ENCODE measurements around the gene PCCA.
A peak's percentile ranks its signal among the peaks of the same experiment; 100 is the strongest.

Gene PCCA

DNA sequence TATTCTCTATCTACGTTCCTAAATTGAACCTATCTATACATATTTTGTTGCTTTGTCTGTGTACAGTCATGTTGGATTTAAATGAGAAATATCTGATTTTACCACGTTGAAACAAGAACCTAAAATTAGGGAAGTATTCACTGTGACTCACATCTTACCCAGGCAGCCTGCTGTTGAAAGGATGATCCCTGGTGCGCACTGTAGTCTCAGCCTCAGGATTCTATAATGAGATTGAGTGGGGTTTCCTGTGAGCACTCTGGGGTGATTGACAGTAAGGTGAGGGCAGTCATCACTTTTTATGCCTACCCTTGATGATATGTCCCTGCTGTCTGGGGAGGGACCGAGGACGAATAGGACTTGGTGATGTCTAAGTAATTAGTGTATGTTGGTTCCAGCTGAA, 35.4 kb downstream of the PCCA start:
- Histone ChIP-seq H3K36me3 (ENCODE audit: control insufficient read depth, insufficient read depth, low read length) (peaks cover 12% of the 10 kb centered on the region), H3K27ac (ENCODE audit: low read depth, low read length) (no peak overlapping the region)

DNA sequence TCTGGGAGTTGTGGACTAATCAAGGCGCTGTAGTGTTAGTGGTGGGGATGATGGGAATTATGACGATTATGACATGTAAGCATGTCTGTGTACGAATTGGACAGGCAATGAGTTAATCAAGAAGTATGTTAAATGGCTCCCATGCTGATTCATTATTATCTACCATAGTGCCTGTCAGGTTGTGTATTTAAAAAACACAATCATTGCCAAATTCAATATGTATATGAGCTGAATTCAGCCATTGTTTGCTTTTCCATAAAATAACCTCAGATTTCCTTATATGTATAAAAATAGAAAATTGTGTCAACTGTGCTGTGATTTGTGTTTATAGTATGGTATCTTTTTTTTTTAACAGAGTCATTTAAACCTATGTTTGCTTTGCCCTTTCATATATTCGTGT, 37.1 kb downstream of the PCCA start:
- Histone ChIP-seq H3K27me3 (ENCODE audit: control insufficient read depth, insufficient read depth, low read length) (no peaks in the 10 kb centered on the region), H3K36me3 (ENCODE audit: control insufficient read depth, insufficient read depth, low read length) (peaks cover 7% of the 10 kb centered on the region)

More for the DNA sequence above, 35.4 kb downstream of the PCCA start:
- H3K4me3 ChIP-seq (ENCODE audit: low read depth, low read length) = no peak overlapping the region
- peaks cover 8% of the 10 kb centered on the region for H3K4me1 ChIP-seq (ENCODE audit: control insufficient read depth, insufficient read depth, low read length)
- no peaks in the 10 kb centered on the region for H3K27me3 ChIP-seq (ENCODE audit: control insufficient read depth, insufficient read depth, low read length)
- 0 out of 2 replicates have a peak, but pooled peaks cover 4% of the 10 kb centered on the region for H3K9me3 ChIP-seq (ENCODE audit: control insufficient read depth, insufficient read depth, low read length)
- H3K9ac ChIP-seq (ENCODE audit: low read depth, low read length) = no peak overlapping the region

DNA sequence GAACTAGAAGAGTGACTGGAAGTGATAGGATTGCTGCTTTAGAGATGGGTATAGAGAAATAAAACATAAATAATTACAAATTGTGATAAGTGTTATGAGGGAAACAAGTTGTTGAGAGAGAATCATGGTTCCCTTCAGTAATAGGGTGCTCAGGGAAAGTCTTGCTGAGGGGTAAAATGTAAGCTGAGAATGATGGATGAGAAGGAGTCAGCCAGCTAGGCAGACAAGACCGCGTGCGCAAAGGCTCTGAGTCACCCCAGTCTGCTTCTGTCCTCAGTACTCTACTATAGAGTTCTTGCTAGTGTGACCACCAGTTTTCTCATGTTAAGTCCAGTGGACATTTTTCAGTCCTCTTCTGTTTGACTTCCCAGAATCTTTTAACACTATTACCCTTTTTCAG, 39.5 kb downstream of the PCCA start:
- H3K4me3 ChIP-seq (ENCODE audit: low read depth, low read length) = no peak overlapping the region
- no peak overlapping the region for H3K9ac ChIP-seq (ENCODE audit: low read depth, low read length)

More for the DNA sequence above, 37.1 kb downstream of the PCCA start:
- Histone ChIP-seq H3K27ac (ENCODE audit: low read depth, low read length) (no peak overlapping the region), H3K4me1 (ENCODE audit: control insufficient read depth, insufficient read depth, low read length) (peaks cover 20% of the 10 kb centered on the region), H3K4me3 (ENCODE audit: low read depth, low read length) (no peak overlapping the region), H3K9me3 (ENCODE audit: control insufficient read depth, insufficient read depth, low read length) (0 out of 2 replicates have a peak, but pooled peaks cover 4% of the 10 kb centered on the region), H3K9ac (ENCODE audit: low read depth, low read length) (no peak overlapping the region)

DNA sequence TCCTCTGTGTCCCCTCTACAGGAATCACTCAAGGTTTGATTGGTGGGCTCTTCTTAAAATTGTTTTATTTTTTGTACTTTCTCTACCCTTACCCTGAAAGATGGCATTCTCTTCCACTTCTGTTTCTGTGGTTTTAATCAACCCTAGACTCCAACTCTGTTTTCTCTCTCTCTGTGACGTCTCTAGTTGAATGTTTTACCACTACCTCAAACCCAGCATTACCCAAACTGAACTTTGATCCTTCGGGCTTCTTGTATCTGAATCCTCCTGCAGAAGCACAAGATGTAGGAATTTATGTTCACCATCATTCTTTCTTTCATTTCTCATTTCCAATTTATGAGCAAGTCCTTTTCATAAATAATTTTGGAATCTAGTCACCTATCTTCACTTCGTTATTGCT, 39.9 kb downstream of the PCCA start:
- no peak overlapping the region for H3K9ac ChIP-seq (ENCODE audit: low read depth, low read length)
- no peaks in the 10 kb centered on the region for H3K36me3 ChIP-seq (ENCODE audit: control insufficient read depth, insufficient read depth, low read length)
- no peaks in the 10 kb centered on the region for H3K9me3 ChIP-seq (ENCODE audit: control insufficient read depth, insufficient read depth, low read length)
- H3K27me3 ChIP-seq (ENCODE audit: control insufficient read depth, insufficient read depth, low read length) = no peaks in the 10 kb centered on the region
- no peak overlapping the region for H3K27ac ChIP-seq (ENCODE audit: low read depth, low read length)
- peaks cover 26% of the 10 kb centered on the region for H3K4me1 ChIP-seq (ENCODE audit: control insufficient read depth, insufficient read depth, low read length)
- H3K4me3 ChIP-seq (ENCODE audit: low read depth, low read length) = no peak overlapping the region

More for the DNA sequence above, 39.5 kb downstream of the PCCA start:
- H3K4me1 ChIP-seq (ENCODE audit: control insufficient read depth, insufficient read depth, low read length) = peaks cover 26% of the 10 kb centered on the region
- H3K27me3 ChIP-seq (ENCODE audit: control insufficient read depth, insufficient read depth, low read length) = no peaks in the 10 kb centered on the region
- no peaks in the 10 kb centered on the region for H3K9me3 ChIP-seq (ENCODE audit: control insufficient read depth, insufficient read depth, low read length)
- H3K27ac ChIP-seq (ENCODE audit: low read depth, low read length) = no peak overlapping the region
- H3K36me3 ChIP-seq (ENCODE audit: control insufficient read depth, insufficient read depth, low read length) = no peaks in the 10 kb centered on the region

DNA sequence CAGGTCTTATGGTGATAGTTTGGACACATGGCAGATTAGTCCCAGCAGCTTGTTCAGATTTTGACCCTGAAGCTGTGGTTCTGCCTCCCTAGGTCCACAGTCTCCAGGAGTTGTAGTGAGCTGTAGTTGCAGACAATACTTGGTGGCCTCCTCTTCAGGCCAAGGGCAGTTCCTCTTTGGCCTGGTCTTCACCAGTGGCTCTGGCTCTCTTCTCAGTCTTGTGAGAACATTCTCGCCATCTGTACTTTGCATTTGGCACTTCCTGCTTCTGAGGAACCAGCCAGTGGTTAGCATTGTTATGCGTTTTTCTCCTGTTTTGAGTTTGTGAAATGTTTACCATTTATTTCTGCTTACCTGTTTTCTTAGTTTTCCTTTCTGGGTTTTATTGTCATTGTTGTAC, 40.7 kb downstream of the PCCA start:
- no peaks in the 10 kb centered on the region for H3K9me3 ChIP-seq (ENCODE audit: control insufficient read depth, insufficient read depth, low read length)
- H3K9ac ChIP-seq (ENCODE audit: low read depth, low read length) = no peak overlapping the region
- H3K27ac ChIP-seq (ENCODE audit: low read depth, low read length) = peak overlapping the region; percentile 74
- peaks cover 26% of the 10 kb centered on the region for H3K4me1 ChIP-seq (ENCODE audit: control insufficient read depth, insufficient read depth, low read length)
- no peaks in the 10 kb centered on the region for H3K27me3 ChIP-seq (ENCODE audit: control insufficient read depth, insufficient read depth, low read length)
- no peak overlapping the region; the same call in 1 of the 2 replicates for H3K4me3 ChIP-seq (ENCODE audit: low read depth, low read length)
- H3K36me3 ChIP-seq (ENCODE audit: control insufficient read depth, insufficient read depth, low read length) = no peaks in the 10 kb centered on the region

DNA sequence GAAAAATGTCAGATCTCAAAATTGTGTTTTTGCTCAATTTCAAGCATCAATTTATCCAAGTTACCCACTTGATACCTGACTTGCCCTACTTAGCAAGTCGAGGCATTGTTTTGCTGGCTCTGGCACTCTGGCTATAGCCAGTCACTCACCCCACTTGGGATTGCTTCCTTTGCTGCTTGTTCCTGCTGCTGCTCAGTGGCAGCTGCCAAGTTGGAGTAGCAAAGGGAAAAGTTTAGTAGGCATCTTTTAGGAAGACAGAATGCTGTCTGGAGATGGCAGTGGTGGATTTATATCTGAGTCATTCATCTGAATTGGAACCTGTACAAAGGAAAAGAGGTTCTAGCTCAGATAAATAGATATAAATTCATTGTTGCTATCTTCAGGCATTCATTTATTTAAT, 41.2 kb downstream of the PCCA start:
- Histone ChIP-seq H3K4me1 (ENCODE audit: control insufficient read depth, insufficient read depth, low read length) (peaks cover 26% of the 10 kb centered on the region), H3K9ac (ENCODE audit: low read depth, low read length) (no peak overlapping the region)

DNA sequence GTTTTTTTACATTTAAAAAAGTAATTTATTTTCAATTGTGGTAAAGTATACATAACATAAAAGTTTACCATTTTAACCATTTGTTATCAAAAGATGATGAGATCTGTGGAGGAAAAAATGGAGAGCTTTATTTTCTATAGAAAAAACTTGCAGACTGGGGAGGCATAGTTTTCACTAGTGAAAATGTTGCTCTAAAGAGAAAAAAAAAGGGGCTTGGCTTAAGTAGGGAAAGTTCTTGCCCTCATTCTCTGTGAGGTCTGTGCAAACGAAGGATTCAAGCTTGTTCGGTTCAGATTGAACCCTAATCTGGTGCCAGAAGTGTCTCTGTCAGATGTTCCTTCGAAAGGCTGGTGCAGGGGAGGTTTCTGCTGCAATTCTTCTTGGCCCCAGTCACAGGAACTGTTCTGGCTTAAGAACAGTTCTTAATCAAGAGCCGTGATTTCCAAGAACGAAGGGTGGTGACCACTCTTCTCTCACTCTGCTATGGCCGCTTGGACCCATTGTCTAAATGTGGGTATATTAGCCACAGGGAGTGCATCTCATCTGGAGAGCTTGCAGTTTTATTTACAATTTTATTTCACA, 42.1 kb downstream of the PCCA start:
- H3K4me1 ChIP-seq (ENCODE audit: control insufficient read depth, insufficient read depth, low read length) = peaks cover 22% of the 10 kb centered on the region
- H3K36me3 ChIP-seq (ENCODE audit: control insufficient read depth, insufficient read depth, low read length) = no peaks in the 10 kb centered on the region
- H3K4me3 ChIP-seq (ENCODE audit: low read depth, low read length) = no peak overlapping the region
- no peaks in the 10 kb centered on the region for H3K27me3 ChIP-seq (ENCODE audit: control insufficient read depth, insufficient read depth, low read length)
- no peaks in the 10 kb centered on the region for H3K9me3 ChIP-seq (ENCODE audit: control insufficient read depth, insufficient read depth, low read length)
- H3K27ac ChIP-seq (ENCODE audit: low read depth, low read length) = no peak overlapping the region
- H3K9ac ChIP-seq (ENCODE audit: low read depth, low read length) = no peak overlapping the region

More for the DNA sequence above, 41.2 kb downstream of the PCCA start:
- Histone ChIP-seq H3K27ac (ENCODE audit: low read depth, low read length) (peak overlapping the region; percentile 74), H3K9me3 (ENCODE audit: control insufficient read depth, insufficient read depth, low read length) (no peaks in the 10 kb centered on the region), H3K27me3 (ENCODE audit: control insufficient read depth, insufficient read depth, low read length) (no peaks in the 10 kb centered on the region), H3K36me3 (ENCODE audit: control insufficient read depth, insufficient read depth, low read length) (no peaks in the 10 kb centered on the region), H3K4me3 (ENCODE audit: low read depth, low read length) (no peak overlapping the region)

DNA sequence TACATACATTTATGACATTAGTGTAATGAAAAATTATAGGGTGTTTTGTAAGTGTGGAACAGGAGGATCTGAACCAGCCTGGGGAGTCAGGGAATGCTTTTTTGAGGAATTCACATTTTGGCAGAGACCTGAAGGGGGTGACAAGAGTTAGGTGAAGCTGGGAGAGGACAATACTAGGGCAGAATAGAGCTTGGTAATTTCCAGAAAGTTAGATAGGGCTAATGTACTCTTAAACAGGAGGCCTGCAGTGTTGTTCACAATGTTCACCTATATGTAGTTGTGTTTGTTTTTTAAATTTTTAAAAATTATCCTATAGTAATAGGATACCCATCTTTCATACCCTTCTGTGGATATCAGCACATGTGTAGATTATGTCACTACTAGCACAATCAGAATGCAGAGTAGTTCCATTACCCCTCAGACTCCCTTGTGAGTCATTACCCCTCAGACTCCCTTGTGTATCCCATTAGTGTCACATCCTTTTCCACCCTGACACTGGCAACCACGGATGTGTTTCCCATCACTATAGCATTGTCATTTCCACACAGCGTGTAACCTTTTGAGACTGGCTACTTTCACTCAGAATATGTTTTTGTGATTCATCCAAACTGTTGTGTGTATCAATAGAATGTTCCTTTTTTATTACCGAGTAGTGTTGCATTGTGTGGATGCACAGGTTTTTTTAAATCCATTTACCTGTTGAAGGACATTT, 43.1 kb downstream of the PCCA start:
- H3K4me1 ChIP-seq (ENCODE audit: control insufficient read depth, insufficient read depth, low read length) = peaks cover 21% of the 10 kb centered on the region
- no peaks in the 10 kb centered on the region for H3K27me3 ChIP-seq (ENCODE audit: control insufficient read depth, insufficient read depth, low read length)
- H3K36me3 ChIP-seq (ENCODE audit: control insufficient read depth, insufficient read depth, low read length) = no peaks in the 10 kb centered on the region
- H3K9me3 ChIP-seq (ENCODE audit: control insufficient read depth, insufficient read depth, low read length) = no peaks in the 10 kb centered on the region
- no peak overlapping the region for H3K9ac ChIP-seq (ENCODE audit: low read depth, low read length)
- no peak overlapping the region for H3K27ac ChIP-seq (ENCODE audit: low read depth, low read length)
- no peak overlapping the region for H3K4me3 ChIP-seq (ENCODE audit: low read depth, low read length)

DNA sequence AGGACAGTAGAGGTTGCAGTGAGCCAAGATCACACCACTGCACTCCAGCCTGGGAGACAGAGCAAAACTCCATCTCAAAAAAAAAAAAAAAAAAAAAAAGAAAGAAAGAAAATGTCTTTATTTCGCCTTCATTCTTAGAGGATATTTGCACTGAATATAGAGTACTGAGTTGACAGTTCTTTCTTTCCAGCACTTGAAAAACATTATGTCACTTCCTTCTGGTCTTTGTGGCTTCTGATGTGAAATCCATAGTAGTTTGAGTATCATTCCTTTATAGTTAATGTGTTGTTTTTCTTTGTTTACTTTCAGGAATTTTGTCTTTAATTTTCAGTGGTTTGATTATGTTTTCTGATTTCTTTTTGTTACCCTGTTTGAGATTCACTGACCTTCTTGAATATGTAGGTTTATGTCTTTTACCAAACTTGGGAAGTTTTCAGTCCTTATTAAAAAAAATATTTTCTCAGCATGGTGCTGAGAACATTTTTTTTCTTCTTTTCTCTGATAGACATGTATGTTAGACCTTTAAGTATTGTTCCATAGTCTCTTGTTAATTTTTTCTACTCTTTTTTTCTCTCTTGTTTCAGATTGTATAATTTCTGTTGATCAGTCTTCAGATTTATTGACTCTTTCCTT, 50.1 kb downstream of the PCCA start:
- Histone ChIP-seq H3K4me3 (ENCODE audit: low read depth, low read length) (no peak overlapping the region), H3K9me3 (ENCODE audit: control insufficient read depth, insufficient read depth, low read length) (no peaks in the 10 kb centered on the region), H3K4me1 (ENCODE audit: control insufficient read depth, insufficient read depth, low read length) (0 out of 2 replicates have a peak, but pooled peaks cover 5% of the 10 kb centered on the region), H3K27ac (ENCODE audit: low read depth, low read length) (no peak overlapping the region), H3K36me3 (ENCODE audit: control insufficient read depth, insufficient read depth, low read length) (no peaks in the 10 kb centered on the region; the same call in 1 of the 2 replicates), H3K27me3 (ENCODE audit: control insufficient read depth, insufficient read depth, low read length) (no peaks in the 10 kb centered on the region), H3K9ac (ENCODE audit: low read depth, low read length) (no peak overlapping the region)

DNA sequence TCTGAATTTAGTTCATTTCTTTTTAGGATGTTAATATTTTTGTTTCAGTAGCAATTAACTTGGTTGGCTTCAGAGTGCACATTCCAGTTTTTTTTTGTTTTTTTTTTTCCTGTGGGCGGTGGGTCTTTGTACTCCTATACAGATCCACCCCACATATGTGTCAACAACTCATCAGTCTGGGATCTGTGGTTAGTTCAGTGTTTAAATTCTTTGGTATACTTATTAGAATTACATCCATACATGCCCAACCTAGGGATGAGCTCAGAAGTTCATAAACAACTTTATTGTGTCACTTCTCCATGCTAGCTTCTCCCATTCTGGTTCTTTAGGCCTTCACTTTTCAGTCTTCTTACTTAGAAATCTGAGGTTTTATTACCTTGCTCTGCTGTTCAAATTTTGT, 50.9 kb downstream of the PCCA start:
- Histone ChIP-seq H3K4me1 (ENCODE audit: control insufficient read depth, insufficient read depth, low read length) (peaks cover 8% of the 10 kb centered on the region; the same call in 1 of the 2 replicates), H3K9me3 (ENCODE audit: control insufficient read depth, insufficient read depth, low read length) (no peaks in the 10 kb centered on the region), H3K4me3 (ENCODE audit: low read depth, low read length) (no peak overlapping the region), H3K36me3 (ENCODE audit: control insufficient read depth, insufficient read depth, low read length) (peaks cover 4% of the 10 kb centered on the region; the same call in 1 of the 2 replicates), H3K27ac (ENCODE audit: low read depth, low read length) (no peak overlapping the region), H3K27me3 (ENCODE audit: control insufficient read depth, insufficient read depth, low read length) (no peaks in the 10 kb centered on the region), H3K9ac (ENCODE audit: low read depth, low read length) (no peak overlapping the region)

DNA sequence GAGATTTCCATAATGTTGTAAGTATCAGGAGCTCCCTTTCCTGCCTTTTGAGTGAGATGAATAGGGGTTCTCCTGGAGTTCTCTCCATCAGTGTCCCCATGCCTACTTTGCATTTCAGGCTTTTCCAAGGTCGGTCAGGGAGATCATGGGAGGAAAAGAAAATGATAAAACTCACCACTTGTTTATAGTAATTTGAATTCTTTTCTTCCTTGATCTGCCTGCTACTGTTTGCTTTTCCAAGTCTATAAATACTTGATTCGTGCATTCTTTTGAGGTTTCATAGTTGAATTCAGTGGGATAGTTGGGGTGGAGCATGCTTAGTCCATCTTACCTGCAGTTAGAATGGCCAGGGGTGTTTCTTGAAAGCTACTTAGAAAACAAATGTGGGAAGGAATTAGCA, 51.5 kb downstream of the PCCA start:
- Histone ChIP-seq H3K9ac (ENCODE audit: low read depth, low read length) (no peak overlapping the region), H3K27ac (ENCODE audit: low read depth, low read length) (no peak overlapping the region), H3K4me3 (ENCODE audit: low read depth, low read length) (no peak overlapping the region), H3K36me3 (ENCODE audit: control insufficient read depth, insufficient read depth, low read length) (peaks cover 7% of the 10 kb centered on the region; the same call in 1 of the 2 replicates), H3K9me3 (ENCODE audit: control insufficient read depth, insufficient read depth, low read length) (no peaks in the 10 kb centered on the region), H3K27me3 (ENCODE audit: control insufficient read depth, insufficient read depth, low read length) (no peaks in the 10 kb centered on the region), H3K4me1 (ENCODE audit: control insufficient read depth, insufficient read depth, low read length) (peaks cover 12% of the 10 kb centered on the region; the same call in 1 of the 2 replicates)

Data from HUES48 (cell line).